H1 (cell line): ENCODE data around the gene ZSCAN20. TPM values are rescaled to one million over a fixed set of nuclear protein-coding genes. Genes with fewer than 3 reads are reported as not detected.

ENCODE experiments used
- CTCF ChIA-PET: fragments of 300-600 bp; sonication (Branson Sonifier 250); formaldehyde crosslinking; loops from one replicate; lab custom pipeline; 2021; ENCODE audit not compliant: partially characterized antibody; lab: Charles Lee
- POLR2A ChIA-PET: fragments of 300-600 bp; sonication (Branson Sonifier 250); formaldehyde crosslinking; loops from one replicate; lab custom pipeline; 2021; ENCODE audit warnings: inconsistent platforms; ENCODE audit not compliant: partially characterized antibody; lab: Charles Lee
- DNase-seq, 2 experiments: peaks; one replicate each; pipeline versions ENCODE4 v3.0.0 to v3.0.0-alpha.2; 2010 to 2022; ENCODE audit warnings: low spot score in 2 of 2, low read depth in 1 of 2, mixed read lengths in 1 of 2
- FAIRE-seq: peaks from 2 replicates; lab custom pipeline; 2011; peaks lifted over from hg19 to GRCh38; lab: Jason Lieb, UNC
- H2AFZ ChIP-seq: 2 replicates; pipeline ENCODE4 v1.8.1; 2012; ENCODE audit warnings: low read length, inconsistent platforms
- H2AK5ac ChIP-seq: 2 replicates; pipeline ENCODE4 v1.6.1; 2013; ENCODE audit warnings: low read depth, low read length
- H2BK120ac ChIP-seq: replicated peaks from 2 replicates; pipeline ENCODE3; 2013; ENCODE audit warnings: low read depth, low read length, inconsistent platforms
- H2BK12ac ChIP-seq: 2 replicates; pipeline ENCODE4 v1.6.1; 2013; ENCODE audit warnings: low read depth, low read length
- H2BK15ac ChIP-seq: 2 replicates; pipeline ENCODE4 v1.6.1; 2013; ENCODE audit warnings: low read length
- H2BK20ac ChIP-seq: 2 replicates; pipeline ENCODE4 v1.6.1; 2013; ENCODE audit warnings: low read length
- H2BK5ac ChIP-seq: 2 replicates; pipeline ENCODE4 v1.6.1; 2013; ENCODE audit warnings: low read depth, low read length
- H3K14ac ChIP-seq: 2 replicates; pipeline ENCODE4 v1.6.1; 2013; ENCODE audit warnings: inconsistent platforms; ENCODE audit not compliant: insufficient read length
- H3K18ac ChIP-seq: 2 replicates; pipeline ENCODE4 v1.6.1; 2013; ENCODE audit warnings: low read length; ENCODE audit errors: extremely low read depth
- H3K23ac ChIP-seq: 2 replicates; pipeline ENCODE4 v1.6.1; 2013; ENCODE audit warnings: inconsistent platforms; ENCODE audit not compliant: insufficient read length
- H3K23me2 ChIP-seq: 2 replicates; pipeline ENCODE4 v1.6.1; 2013; ENCODE audit warnings: low read depth, low read length
- H3K27ac ChIP-seq: 2 replicates; pipeline ENCODE4 v1.6.1; 2011; ENCODE audit warnings: low read depth, low read length, inconsistent platforms
- H3K27me3 ChIP-seq, 4 experiments: replicated peaks in 1 of 4; 1 replicate in 1 of 4; 2 replicates in 3 of 4; pipeline versions ENCODE4 v1.6.1 to v1.8.1; 2011 to 2013; ENCODE audit warnings: low read length in 3 of 4, mild to moderate bottlenecking in 3 of 4, inconsistent platforms in 2 of 4, mixed read lengths in 2 of 4, moderate library complexity in 1 of 4; ENCODE audit not compliant: control insufficient read depth in 3 of 4, insufficient read depth in 3 of 4; ENCODE audit errors: extremely low read depth in 1 of 4
- H3K36me3 ChIP-seq, 4 experiments: 2 replicates each; pipeline versions ENCODE4 v1.6.1 to v1.8.1; 2011 to 2013; ENCODE audit warnings: mild to moderate bottlenecking in 4 of 4, low read length in 3 of 4, moderate library complexity in 2 of 4, control low read depth in 1 of 4, inconsistent platforms in 1 of 4; ENCODE audit not compliant: insufficient read depth in 4 of 4, control insufficient read depth in 2 of 4
- H3K4ac ChIP-seq: replicated peaks from 2 replicates; pipeline ENCODE3; 2013; ENCODE audit warnings: low read length, low read depth, mixed read lengths, inconsistent platforms; ENCODE audit not compliant: insufficient read length
- H3K4me1 ChIP-seq, 4 experiments: replicated peaks in 1 of 4; 1 replicate in 1 of 4; 2 replicates in 3 of 4; pipeline versions ENCODE4 v1.6.1 to v1.8.1; 2011 to 2013; ENCODE audit warnings: low read length in 3 of 4, inconsistent platforms in 2 of 4, mixed read lengths in 1 of 4; ENCODE audit not compliant: insufficient read depth in 4 of 4, control insufficient read depth in 3 of 4
- H3K4me2 ChIP-seq, 2 experiments: 2 replicates each; pipeline versions ENCODE4 v1.6.1 to v1.8.1; 2011 to 2013; ENCODE audit warnings: low read depth in 2 of 2, low read length in 2 of 2, control low read depth in 1 of 2, inconsistent platforms in 1 of 2, mild to moderate bottlenecking in 1 of 2; ENCODE audit not compliant: insufficient read depth in 1 of 2
- H3K4me3 ChIP-seq, 4 experiments: fragments of 200-600, 300-600 bp in 1 of 4; sonication (generic), shearing (Covaris generic), sonication (Bioruptor Twin) in 1 of 4; 2 replicates each; pipeline versions ENCODE4 v1.5.1 to v1.8.1; 2011 to 2016; ENCODE audit warnings: low read length in 4 of 4, low read depth in 3 of 4, control low read depth in 2 of 4, inconsistent platforms in 2 of 4, mild to moderate bottlenecking in 2 of 4, mixed read lengths in 1 of 4, moderate library complexity in 1 of 4; ENCODE audit not compliant: insufficient read depth in 2 of 4; ENCODE audit errors: extremely low read depth in 1 of 4
- H3K56ac ChIP-seq: replicated peaks from 2 replicates; pipeline ENCODE3; 2013; ENCODE audit warnings: low read depth, mild to moderate bottlenecking, mixed read lengths, low read length, inconsistent platforms; ENCODE audit not compliant: insufficient read length
- H3K79me1 ChIP-seq: 2 replicates; pipeline ENCODE4 v1.6.1; 2013; ENCODE audit warnings: low read depth, low read length, control low read depth
- H3K79me2 ChIP-seq, 2 experiments: 2 replicates each; pipeline versions ENCODE4 v1.6.1 to v1.8.1; 2012 to 2013; ENCODE audit warnings: low read length in 2 of 2, mild to moderate bottlenecking in 2 of 2, inconsistent platforms in 1 of 2; ENCODE audit not compliant: insufficient read depth in 2 of 2, control insufficient read depth in 1 of 2
- H3K9ac ChIP-seq, 4 experiments: replicated peaks in 1 of 4; 1 replicate in 1 of 4; 2 replicates in 3 of 4; pipeline versions ENCODE4 v1.6.1 to v1.8.1; 2011 to 2013; ENCODE audit warnings: low read depth in 3 of 4, low read length in 3 of 4, control low read depth in 2 of 4, mild to moderate bottlenecking in 2 of 4, moderate library complexity in 2 of 4, inconsistent platforms in 1 of 4; ENCODE audit errors: extremely low read depth in 1 of 4
- H3K9me3 ChIP-seq, 2 experiments: 2 replicates each; pipeline versions ENCODE4 v1.6.1 to v1.8.1; 2012 to 2013; ENCODE audit warnings: mild to moderate bottlenecking in 2 of 2, moderate library complexity in 2 of 2, control low read depth in 1 of 2, inconsistent platforms in 1 of 2, low read depth in 1 of 2, low read length in 1 of 2, mixed read lengths in 1 of 2; ENCODE audit not compliant: insufficient read depth in 2 of 2
- H4K20me1 ChIP-seq, 2 experiments: replicated peaks in 1 of 2; 2 replicates each; pipeline versions ENCODE3 to v1.8.1; 2011 to 2013; ENCODE audit warnings: inconsistent platforms in 2 of 2, low read length in 2 of 2, mild to moderate bottlenecking in 1 of 2; ENCODE audit not compliant: insufficient read depth in 2 of 2, control insufficient read depth in 1 of 2
- H4K5ac ChIP-seq: 2 replicates; pipeline ENCODE4 v1.6.1; 2013; ENCODE audit warnings: low read length, low read depth, mixed read lengths, inconsistent platforms; ENCODE audit not compliant: insufficient read length
- H4K8ac ChIP-seq: 2 replicates; pipeline ENCODE4 v1.8.0; 2013; ENCODE audit warnings: mild to moderate bottlenecking, moderate library complexity, low read length, inconsistent platforms; ENCODE audit not compliant: insufficient read depth; ENCODE audit errors: extremely low read depth
- H4K91ac ChIP-seq: replicated peaks from 2 replicates; pipeline ENCODE3; 2013; ENCODE audit warnings: low read length, mixed read lengths, inconsistent platforms; ENCODE audit not compliant: insufficient read length
- ASH2L ChIP-seq: fragments of 200-600, 300-600 bp; sonication (generic); IDR thresholded peaks from one replicate; pipeline ENCODE4 v1.7.1; 2017; ENCODE audit warnings: low read length
- ATF2 ChIP-seq: IDR thresholded peaks from 2 replicates; pipeline ENCODE4 v1.6.1; 2012; ENCODE audit warnings: low read length, inconsistent platforms
- CHD2 ChIP-seq: IDR thresholded peaks from 2 replicates; pipeline ENCODE4 v1.6.1; 2012; ENCODE audit warnings: low read length, improper control_type of control experiment
- FOSL1 ChIP-seq: IDR thresholded peaks from 2 replicates; pipeline ENCODE4 v1.6.1; 2011; ENCODE audit warnings: mild to moderate bottlenecking, low read depth, low read length, moderate library complexity; ENCODE audit not compliant: insufficient read depth
- KDM4A ChIP-seq: IDR thresholded peaks from one replicate; pipeline ENCODE4 v1.7.1; 2012; ENCODE audit warnings: low read depth, mild to moderate bottlenecking, moderate library complexity, low read length, inconsistent platforms; ENCODE audit not compliant: severe bottlenecking
- KDM5A ChIP-seq: fragments of 200-600 bp; IDR thresholded peaks from 2 replicates; pipeline ENCODE4 v1.7.1; 2012; ENCODE audit warnings: mild to moderate bottlenecking, low read length, inconsistent platforms, mixed read lengths
- POU5F1 ChIP-seq: IDR thresholded peaks from 2 replicates; pipeline ENCODE4 v1.6.1; 2011; ENCODE audit warnings: low read depth, mild to moderate bottlenecking, low read length, moderate library complexity
- RBBP5 ChIP-seq: IDR thresholded peaks from 2 replicates; pipeline ENCODE4 v1.7.1; 2012; ENCODE audit warnings: low read depth, mild to moderate bottlenecking, inconsistent platforms, low read length, moderate library complexity, borderline replicate concordance
- RXRA ChIP-seq: IDR thresholded peaks from 2 replicates; pipeline ENCODE4 v1.6.1; 2011; ENCODE audit warnings: low read depth, mild to moderate bottlenecking, low read length, moderate library complexity; ENCODE audit not compliant: insufficient read depth
- SIN3A ChIP-seq, 2 experiments: IDR thresholded peaks in 1 of 2; conservative IDR thresholded peaks in 1 of 2; 2 replicates each; pipeline ENCODE4 v1.6.1; 2011 to 2012; ENCODE audit warnings: low read length in 2 of 2, improper control_type of control experiment in 1 of 2, low read depth in 1 of 2, mild to moderate bottlenecking in 1 of 2
- TBP ChIP-seq: IDR thresholded peaks from 2 replicates; pipeline ENCODE4 v1.6.1; 2011; ENCODE audit warnings: low read depth, low read length, improper control_type of control experiment
- WGBS, 2 experiments: shearing (Covaris generic) in 1 of 2; methylation state at CpG; one replicate each; pipeline versions ENCODE4 v1.1.6 to v1.1.7; 2013 to 2015; ENCODE audit warnings: low lambda C conversion rate in 2 of 2, mixed read lengths in 2 of 2, inconsistent platforms in 1 of 2, low coverage in 1 of 2, missing lambda C conversion rate in 1 of 2; ENCODE audit not compliant: insufficient replicate concordance in 2 of 2, insufficient coverage in 1 of 2, insufficient read length in 1 of 2; ENCODE audit errors: extremely low coverage in 1 of 2, missing lambda C conversion rate in 1 of 2; 5-methylcytosine and 5-hydroxymethylcytosine counted together
- polyA plus RNA-seq, 7 experiments: library from polyadenylated mRNA; depleted of rRNA in 3 of 7; stranded (reverse) in 5 of 7; unstranded in 2 of 7; fragments of >200 nt in 5 of 7; fragments of 200-250 nt in 2 of 7; gene quantifications; 1 replicate in 5 of 7; 2 replicates in 1 of 7; 4 replicates in 1 of 7; pipeline versions ENCODE4 v1.2.1 to v1.2.3, GENCODE V29; 2011 to 2013; ENCODE audit warnings: missing spikeins in 2 of 7, mixed read lengths in 2 of 7
- total RNA-seq: library from RNA; stranded (reverse); fragmentation: NEBNext Ultra II Directional; extraction: Animal tissue kit (Norgen Biotek cat#: 25700); gene quantifications from 2 replicates; pipeline ENCODE4 v1.2.1, GENCODE V29; 2021

The ZSCAN20 gene
- total and polyA plus RNA-seq, 2 of the 8 experiments (the other 6 are each of a cell fraction or from before 2014, with no cell fraction given): 0.70 to 3.4 TPM

GRCh38 chr1:33517596-33518250, 45.3 kb downstream of the ZSCAN20 start:
- Histone ChIP-seq H3K4me1 (peaks cover 0 to 7% (median 2%) of the 10 kb centered on the region in 4 experiments; a peak in 5 of 7 replicates), H2BK5ac (0 out of 2 replicates have a peak overlapping the region, but pooled peaks have one; percentile 24), H3K4me2 (no peak overlapping the region), H3K14ac (no peak overlapping the region), H3K23me2 (no peaks in the 10 kb centered on the region), H3K56ac (peak overlapping the region; percentile 24), H4K8ac (no peak overlapping the region), H3K9ac (no peak overlapping the region), H3K9me3 (no peaks in the 10 kb centered on the region), H4K20me1 (peaks cover 2 to 4% of the 10 kb centered on the region in 2 experiments), H2BK12ac (no peak overlapping the region), H3K4me3 (no peak overlapping the region), H2AFZ (no peak overlapping the region)
- CTCF ChIA-PET: no interaction called here
- TF ChIP-seq RBBP5 (no peak), POU5F1 (no peak), CHD2 (no peak), FOSL1 (no peak), ASH2L (no peak), KDM5A (no peak), RXRA (no peak), KDM4A (no peak), ATF2 (no peak), SIN3A (conservative IDR thresholded peaks at IDR 0.05 in 1 of 2, IDR thresholded peaks at IDR 0.05 in 1 of 2; ENCODE audit: low read depth in 1 of 2, low read length in 2 of 2) (no peak), TBP (no peak)
- TF ChIP-seq, all 59 proteins: peak for 0
- no peaks in the 10 kb centered on the region for H3K27me3 ChIP-seq
- H3K79me2 ChIP-seq: no peaks in the 10 kb centered on the region
- no peak overlapping the region for H3K4ac ChIP-seq
- H3K23ac ChIP-seq: no peak overlapping the region
- H2AK5ac ChIP-seq: no peak overlapping the region
- H3K79me1 ChIP-seq: no peaks in the 10 kb centered on the region
- H2BK120ac ChIP-seq: no peak overlapping the region
- no peak overlapping the region for H3K18ac ChIP-seq
- H3K27ac ChIP-seq: no peak overlapping the region
- DNase-seq (no peak), FAIRE-seq (no peak)
- H4K91ac ChIP-seq: no peak overlapping the region
- no peak overlapping the region for H2BK20ac ChIP-seq
- POLR2A ChIA-PET: no interaction called here
- H4K5ac ChIP-seq: no peak overlapping the region
- H2BK15ac ChIP-seq: no peak overlapping the region
- peaks cover 0 to 3% (median 0%) of the 10 kb centered on the region in 4 experiments; a peak in 1 of 8 replicates for H3K36me3 ChIP-seq
- WGBS, 2 experiments: 86% methylated on average over 9 of the region's 12 CpGs; no CpG with 5 or more reads in 1 of the 2 experiments
